HG02938 (cell line): Measurements from ENCODE around the gene OTUD1.

Experiments
- ATAC-seq: cut with Tn5 transposase; IDR thresholded peaks from one replicate; pipeline ENCODE4 v1.9.1; 2021; ENCODE audit warnings: mild to moderate bottlenecking, moderate library complexity; ENCODE audit not compliant: unreplicated experiment

Gene OTUD1

DNA sequence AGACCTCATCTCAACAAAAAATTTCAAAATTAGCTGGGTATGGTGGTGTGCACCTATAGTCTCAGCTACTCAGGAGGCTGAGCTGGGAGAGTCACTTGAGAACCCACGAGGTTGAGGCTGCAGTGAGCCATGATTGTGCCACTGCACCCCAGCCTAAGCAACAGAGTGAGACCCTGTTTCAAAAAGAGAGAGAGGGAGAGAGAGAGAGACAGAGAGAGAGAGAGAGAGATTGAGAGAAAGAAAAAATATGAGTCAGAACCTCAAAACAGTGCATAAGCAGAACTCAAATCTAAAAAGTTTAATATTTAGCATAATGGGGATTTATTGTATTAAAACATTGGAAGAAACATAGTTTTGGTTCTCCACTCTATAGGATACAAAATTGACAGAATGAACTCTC, 17.5 kb upstream of the OTUD1 start:
- no peak for ATAC-seq

DNA sequence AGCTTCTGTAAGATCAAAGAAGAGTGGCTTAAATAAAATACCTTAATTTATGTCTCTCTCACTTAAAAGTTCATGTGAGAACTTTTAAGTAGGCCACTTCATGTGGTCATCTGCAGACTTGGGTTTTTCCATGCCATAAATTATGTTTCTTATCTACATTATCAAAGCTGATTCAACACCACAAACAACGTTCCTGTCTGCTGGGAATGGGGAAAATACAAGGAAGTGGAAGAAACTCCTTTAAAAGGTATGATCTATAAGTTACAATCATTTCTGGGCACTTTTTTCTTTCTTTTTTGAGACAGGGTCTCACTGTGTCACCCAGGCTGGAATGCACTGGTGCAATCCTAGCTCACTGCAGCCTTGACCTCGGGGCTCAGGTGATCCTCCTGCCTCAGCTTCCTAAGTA, 16.9 kb upstream of the OTUD1 start:
- ATAC-seq, result no peak

DNA sequence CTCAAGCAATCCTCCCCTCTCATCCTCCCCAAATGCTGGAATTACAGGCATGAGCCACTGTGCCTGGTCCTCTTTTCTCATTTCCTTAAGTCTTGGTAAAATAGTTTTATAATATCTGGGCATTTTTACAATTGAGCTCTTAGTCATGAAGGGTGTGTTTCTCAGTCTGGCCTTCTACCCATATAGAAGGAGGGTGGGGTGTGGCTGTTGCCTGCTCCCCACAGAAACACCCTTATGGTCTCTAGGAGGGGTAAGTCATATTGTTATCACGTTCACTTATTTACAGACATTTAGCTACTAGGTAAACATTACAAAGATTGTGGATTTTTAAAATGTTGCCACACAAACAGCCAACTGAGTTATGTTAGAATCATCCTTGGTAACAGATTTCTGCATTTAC, 6.7 kb upstream of the OTUD1 start:
- no peak for ATAC-seq

DNA sequence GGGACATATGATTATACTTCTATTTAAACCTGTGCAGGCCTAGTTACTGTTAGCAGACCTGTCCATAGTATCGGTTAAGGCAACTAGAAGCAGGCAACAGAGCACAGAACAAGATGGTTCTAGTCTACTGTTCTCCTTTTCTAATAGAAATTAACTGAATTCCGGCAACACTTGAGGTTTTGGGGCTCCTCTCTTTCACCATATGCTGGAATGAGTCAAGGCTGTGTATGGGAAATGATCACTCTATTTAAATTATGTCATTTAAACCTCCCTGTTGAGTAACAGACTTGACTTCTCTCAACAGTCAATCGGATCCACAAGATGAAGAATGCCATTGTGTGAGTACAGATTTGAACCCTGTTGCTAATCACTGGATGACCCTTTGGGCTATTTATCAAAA, 6.2 kb upstream of the OTUD1 start:
- ATAC-seq, result no peak

DNA sequence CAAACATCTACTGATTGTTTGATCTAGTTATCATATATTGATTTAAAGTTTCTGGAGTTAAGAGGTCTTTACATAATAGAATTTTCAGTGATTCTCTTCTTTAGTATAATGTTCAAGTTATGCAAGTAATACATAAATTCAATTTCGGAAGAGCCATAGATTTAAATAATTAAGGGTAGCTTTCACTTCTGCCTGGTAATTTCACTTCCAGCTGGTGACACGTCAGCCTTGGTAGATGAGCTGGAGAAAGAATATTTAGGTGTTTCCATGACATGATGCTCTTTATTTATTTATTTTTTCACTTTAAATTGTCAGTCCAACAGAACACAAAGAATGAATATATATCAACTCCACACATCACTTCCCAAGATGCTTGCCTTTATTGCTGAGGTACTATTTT, 5.2 kb upstream of the OTUD1 start:
- ATAC-seq, result no peak

DNA sequence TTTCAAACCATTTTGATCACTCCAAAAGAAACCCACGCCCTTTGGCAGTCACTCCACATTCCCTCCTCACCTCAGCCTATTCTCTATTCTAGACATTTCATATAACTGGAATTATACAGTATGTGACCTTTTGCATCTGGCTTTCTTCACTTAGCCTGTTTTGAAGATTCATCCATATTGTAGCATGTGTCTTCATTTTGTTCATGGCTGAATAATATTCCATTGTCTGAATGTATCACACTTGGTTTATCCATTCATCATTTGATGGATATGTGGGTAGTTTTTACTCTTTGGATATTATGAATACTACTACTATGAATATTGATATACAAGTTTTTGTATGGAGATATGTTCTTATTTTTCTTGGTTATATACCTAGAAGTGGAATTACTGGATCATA, 3.5 kb upstream of the OTUD1 start:
- no peak for ATAC-seq

DNA sequence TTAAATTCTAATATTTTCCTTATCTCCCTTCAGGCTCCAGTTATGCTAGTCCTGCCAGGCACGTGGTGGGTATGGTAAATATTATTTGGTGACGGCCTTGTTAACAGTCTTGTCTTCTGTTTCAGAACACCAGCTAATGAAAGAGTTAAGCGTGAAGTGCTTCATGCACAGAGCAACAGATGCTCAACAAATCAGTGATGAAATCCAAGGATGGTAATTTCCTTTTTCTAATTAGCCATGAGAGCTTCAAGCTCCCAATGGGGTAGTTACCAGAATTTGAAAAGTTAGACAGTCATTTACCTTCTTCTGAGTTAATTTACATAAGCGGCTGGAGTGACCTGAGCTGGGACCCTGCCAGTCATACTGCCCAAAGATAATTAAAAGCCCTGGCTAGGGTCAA, 1.9 kb upstream of the OTUD1 start:
- no peak for ATAC-seq

DNA sequence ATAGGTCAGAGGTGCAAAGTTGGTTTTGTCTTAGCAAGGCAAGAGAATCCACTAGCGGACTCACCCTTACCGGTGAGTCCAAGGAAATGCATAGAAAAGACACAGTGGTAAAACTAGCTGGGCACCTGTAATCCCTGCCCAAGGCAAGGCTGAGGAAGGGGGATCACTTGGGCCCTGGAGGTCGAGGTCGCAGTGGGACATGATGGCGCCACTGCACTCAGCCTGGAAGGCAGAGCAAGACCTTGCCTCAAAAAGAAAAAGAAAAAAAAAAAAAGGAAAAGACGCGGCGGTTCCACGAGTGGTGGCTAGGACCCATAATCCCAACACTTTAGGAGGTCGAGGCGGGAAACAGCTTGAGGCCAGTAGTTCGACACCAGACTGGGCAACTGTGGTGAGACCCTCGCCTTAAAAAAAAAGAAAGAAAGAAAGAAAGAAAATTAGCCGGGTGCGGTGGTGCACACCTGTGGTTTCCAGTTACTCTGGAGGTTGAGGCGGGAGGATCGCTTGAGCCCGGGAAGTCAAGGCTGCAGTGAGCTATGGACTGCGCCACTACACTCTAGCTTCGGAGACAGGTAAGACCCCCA, 820 bp upstream of the OTUD1 start:
- no peak for ATAC-seq

DNA sequence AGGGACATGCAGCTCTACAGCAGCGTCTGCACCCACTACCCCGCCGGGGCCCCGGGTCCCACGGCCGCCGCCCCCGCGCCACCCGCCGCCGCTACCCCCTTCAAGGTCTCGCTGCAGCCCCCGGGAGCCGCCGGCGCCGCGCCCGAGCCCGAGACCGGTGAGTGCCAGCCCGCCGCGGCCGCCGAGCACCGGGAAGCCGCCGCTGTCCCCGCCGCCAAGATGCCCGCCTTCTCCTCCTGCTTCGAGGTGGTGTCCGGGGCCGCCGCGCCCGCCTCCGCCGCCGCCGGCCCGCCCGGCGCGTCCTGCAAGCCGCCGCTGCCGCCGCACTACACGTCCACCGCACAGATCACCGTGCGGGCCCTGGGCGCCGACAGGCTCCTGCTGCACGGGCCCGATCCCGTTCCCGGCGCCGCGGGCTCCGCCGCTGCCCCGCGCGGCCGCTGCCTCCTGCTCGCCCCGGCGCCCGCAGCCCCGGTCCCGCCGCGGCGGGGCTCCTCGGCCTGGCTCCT, 631 bp downstream of the OTUD1 start:
- ATAC-seq, result peak; percentile 8

DNA sequence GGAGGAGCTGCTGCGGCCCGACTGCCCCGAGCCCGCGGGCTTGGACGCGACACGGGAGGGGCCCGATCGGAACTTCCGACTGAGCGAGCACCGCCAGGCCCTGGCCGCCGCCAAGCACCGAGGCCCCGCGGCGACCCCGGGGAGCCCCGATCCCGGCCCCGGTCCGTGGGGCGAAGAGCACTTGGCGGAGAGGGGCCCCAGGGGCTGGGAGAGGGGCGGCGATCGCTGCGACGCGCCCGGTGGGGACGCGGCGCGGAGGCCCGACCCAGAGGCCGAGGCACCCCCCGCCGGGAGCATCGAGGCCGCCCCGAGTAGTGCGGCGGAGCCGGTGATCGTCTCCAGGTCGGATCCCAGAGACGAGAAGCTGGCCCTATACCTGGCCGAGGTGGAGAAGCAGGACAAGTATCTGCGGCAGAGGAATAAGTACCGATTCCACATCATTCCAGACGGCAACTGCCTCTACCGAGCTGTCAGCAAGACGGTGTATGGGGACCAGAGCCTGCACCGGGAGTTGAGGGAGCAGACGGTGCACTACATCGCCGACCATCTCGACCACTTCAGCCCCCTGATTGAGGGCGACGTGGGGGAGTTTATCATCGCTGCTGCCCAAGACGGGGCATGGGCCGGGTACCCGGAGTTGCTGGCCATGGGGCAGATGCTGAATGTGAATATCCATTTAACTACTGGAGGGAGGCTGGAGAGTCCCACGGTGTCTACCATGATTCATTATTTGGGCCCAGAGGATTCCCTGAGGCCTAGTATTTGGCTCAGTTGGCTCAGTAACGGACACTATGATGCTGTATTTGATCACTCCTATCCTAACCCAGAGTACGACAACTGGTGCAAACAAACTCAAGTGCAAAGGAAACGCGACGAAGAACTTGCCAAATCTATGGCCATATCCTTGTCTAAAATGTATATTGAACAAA, 1.4 kb downstream of the OTUD1 start:
- ATAC-seq, result peak; percentile 3

DNA sequence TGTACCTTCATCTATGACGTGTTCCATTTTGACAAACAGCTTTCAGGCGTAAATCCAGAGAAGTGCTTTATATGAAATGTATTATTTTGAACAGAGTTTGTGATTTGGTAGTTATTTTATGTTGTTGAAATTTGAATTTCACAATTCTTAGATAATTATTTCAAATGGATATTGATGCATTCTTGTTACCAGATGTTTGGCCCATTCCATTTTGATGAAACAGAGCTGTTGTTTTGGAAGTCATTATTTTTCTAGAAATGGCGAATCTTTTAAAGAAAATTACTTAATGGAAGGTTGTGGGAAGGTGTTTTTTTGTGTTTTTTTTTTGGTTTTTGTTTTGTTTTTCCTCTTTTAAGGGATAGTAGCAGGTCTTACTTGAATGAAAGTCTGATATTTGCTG, 2.4 kb downstream of the OTUD1 start:
- no peak for ATAC-seq

DNA sequence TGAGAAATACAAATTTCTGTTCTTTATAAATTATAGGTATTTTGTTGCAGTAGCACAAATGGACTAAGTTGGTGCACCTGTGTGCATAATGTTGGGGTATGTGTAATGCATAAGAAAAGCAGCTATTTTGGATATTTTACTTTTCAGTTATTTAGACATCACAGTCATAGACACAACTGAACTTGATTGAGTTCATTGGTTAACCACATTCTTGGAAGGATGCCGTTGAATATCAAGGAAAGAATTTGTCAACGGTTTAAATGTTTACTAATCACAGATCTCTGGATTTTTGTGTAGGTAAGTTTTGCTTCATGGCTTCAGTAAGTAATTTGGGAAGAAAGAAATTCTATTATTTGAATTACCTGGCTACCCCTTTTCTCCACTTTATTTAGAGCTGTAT, 4.1 kb downstream of the OTUD1 start:
- no peak for ATAC-seq

DNA sequence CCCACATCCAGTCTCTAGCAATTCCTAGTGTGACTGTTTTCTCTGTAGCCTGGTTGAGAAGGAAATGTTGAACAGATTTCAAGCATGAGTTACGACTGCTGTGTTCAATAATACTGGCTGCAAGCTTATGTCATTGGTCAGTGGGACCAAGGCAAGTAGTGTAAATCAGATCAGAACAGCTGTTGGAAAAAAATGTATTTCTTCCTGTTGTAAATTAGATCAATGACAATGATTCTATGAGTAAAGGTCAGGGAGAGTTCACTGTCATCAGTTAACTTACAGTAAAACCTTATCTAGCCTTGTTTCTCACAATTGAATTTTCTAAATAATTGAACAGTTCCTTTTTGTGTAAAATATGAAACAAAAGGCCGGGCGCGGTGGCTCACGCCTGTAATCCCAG, 6.7 kb downstream of the OTUD1 start:
- no peak for ATAC-seq

DNA sequence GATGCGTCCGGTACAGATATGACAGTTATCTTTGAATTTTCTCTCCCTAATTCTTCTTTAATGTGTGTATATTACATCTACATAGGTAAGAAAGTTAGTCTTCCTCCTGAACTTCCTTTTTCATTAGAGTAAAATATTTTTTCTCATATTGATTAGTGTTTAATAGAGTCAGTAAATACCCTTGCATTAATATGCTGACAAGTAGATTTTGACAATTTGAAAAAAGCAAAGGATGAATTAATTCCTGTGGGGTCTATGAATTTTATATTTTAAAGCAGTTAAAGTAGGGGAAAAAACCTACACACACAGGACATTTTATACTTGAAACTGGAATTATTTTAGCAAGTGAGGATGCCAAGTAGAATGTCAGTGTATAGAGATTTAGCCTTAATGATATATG, 9.4 kb downstream of the OTUD1 start:
- ATAC-seq, result no peak

DNA sequence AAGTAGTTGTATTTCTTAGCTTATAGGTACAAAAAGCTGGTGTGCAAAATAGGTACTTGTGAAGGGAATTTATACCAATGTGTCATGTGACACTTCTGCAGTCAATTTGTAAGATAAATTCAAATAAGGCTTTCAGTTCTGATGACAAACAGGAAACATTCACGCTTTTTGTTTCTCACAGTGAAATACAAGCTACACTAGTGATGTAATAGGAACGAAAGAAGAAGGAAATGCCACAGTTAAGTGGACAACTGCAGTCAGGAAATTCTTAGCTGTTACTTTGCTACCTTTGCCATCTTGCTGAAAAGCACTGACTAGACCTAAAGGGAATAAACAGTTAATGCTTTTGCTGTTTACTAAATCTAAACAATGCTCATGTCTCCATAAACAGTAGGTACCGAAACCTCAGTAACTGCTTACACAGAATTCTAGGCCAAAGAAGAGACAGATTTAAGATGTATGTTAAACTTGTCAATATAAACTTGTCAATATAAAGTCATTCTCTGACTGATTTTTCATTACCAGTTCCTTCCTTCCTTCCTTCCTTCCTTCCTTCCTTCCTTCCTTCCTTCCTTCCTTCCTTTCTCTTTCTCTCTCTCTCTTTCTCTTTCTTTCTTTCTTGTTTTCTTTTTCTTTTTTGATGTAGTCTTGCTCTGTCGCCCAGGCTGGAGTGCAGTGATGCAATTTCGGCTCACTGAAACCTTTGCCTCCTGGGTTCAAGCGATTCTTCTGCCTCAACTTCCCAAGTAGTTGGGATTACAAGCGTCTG, 10.1 kb downstream of the OTUD1 start:
- ATAC-seq, result peak; percentile 91

DNA sequence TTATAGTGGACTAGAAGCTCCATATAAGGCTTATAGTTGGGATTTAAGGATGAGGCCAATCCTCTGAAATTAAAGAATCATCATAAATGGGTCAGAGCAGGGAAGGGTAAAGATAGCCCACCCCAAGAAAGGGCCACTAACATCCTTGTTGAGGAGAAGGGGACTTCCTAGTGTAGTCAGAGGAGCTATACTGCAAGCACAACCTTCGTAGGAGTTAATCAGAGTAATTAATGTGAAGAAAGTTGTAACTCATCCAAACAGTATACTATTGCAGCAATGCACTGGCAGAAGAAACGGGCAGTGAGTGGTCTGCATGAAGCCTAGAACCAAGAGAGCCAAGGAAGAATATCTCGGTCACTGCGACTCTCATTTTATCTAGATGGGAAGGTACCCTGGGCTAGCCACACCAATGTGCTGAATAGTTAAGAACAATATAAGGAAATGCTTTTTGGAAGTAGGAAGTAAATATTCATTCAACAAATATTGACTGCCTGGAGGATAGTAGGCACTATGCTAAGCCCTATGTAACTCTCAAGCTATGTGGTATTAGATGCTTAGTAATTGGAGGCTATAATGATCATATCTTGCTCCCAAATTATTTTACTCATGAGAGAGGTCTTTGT, 13.3 kb downstream of the OTUD1 start:
- no peak for ATAC-seq

DNA sequence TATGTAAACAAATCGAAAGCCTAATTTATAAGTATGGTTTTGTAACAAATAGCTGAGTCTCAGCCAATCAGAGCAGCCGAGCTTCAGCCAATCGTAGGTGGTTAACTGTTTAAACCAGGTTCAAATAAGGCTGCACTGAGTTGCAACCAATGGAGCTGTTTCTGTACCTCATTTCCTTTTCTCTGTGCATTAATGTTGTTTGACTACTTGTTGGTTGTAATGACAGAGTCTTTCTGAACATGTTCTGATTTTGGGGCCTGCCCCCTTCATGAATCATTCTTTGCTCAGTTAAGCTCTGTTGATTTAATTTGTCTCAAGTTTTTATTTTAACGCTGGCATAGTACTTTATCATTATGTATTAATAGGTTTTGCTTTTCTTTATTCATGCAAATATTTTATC, 14.6 kb downstream of the OTUD1 start:
- no peak for ATAC-seq

DNA sequence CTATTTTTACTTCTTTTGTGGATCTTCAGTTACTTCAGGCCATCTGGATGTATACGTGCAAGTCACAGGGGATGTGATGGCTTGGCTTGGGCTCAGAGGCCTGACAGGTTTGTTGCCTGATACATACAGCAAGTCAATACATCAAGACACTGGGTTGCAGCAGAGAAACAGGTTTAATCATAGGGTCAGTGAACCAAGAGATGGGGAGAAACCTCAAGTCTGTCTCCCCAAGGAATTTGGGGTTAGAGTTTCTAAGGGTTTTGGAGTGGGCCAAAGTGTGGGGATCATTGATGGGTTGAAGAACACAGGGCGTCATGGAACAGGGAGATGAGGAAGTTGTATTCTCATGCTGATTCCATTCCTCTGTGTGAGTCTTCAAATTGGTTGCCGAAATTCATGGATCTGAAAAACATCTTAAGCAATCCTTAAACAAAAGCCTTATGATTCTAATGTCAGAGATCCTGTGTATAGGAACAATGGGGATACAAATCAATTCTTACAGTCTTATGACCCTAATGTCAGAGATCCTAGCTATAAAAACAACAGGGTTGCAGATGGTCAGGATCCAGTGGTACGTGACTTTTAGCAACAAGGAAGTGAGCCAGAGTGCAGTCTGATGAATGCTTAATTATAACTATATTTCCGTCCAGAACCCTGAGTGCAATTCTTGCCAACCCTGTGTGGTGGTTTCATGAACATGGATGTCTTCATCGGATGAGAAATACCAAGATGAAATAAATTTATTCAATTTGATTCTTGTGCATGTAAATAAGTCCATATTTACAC, 18.9 kb downstream of the OTUD1 start:
- no peak for ATAC-seq

DNA sequence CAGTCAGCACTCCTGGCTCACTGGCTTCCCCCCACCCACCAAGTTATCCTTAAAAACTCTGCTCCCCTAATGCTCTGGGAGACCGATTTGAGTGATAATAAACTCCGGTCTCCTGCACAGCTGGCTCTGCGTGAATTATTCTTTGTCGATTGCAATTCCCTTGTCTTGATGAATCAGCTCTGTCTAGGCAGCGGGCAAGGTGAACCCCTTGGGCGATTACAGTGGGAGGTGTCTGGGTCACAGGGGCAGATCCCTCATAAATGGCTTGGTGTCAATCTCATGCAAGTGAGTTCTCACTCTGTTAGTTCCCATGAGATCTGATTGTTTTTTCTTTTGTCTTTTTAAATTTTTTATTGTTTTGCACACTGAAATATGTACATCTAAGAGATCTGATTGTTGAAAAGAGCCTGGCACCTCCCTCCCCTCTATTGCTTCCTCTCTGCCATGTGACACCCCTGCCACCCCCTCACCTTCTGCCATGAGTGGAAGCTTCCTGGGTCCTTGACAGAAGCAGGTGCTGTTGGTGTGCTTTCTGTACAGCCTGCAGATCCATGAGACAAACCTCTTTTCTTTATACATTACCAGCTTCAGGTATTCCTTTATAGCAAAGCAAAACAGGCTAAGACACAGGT, 20.5 kb downstream of the OTUD1 start:
- ATAC-seq, result no peak

DNA sequence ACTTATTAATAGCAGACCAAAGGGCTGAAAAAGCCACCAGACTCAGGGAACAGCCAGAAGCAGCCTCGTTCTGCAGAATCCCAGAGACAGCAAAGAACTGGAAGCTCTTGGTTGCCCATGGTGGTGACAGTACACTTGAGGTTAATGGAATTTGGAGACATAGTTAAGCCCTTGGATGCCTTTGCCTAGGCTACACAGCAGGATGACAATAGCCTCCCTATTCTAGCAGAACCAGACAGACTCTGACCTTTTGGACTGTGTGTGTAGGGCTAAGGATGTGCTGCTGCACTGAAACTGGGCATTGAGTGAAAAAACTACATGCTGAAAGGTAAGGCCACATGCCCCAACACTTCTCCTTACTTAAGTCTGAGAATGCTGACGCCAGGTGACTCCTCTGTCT, 22.7 kb downstream of the OTUD1 start:
- ATAC-seq, result no peak
